ENCODE data around the gene EPG5. TPM values are rescaled to one million over a fixed set of nuclear protein-coding genes. Genes with fewer than 3 reads are reported as not detected.

EPG5 gene
- total and polyA plus RNA-seq, 3 experiments from 2014 or later: 4.0 to 18.1 (median 17.7) TPM

DNA sequence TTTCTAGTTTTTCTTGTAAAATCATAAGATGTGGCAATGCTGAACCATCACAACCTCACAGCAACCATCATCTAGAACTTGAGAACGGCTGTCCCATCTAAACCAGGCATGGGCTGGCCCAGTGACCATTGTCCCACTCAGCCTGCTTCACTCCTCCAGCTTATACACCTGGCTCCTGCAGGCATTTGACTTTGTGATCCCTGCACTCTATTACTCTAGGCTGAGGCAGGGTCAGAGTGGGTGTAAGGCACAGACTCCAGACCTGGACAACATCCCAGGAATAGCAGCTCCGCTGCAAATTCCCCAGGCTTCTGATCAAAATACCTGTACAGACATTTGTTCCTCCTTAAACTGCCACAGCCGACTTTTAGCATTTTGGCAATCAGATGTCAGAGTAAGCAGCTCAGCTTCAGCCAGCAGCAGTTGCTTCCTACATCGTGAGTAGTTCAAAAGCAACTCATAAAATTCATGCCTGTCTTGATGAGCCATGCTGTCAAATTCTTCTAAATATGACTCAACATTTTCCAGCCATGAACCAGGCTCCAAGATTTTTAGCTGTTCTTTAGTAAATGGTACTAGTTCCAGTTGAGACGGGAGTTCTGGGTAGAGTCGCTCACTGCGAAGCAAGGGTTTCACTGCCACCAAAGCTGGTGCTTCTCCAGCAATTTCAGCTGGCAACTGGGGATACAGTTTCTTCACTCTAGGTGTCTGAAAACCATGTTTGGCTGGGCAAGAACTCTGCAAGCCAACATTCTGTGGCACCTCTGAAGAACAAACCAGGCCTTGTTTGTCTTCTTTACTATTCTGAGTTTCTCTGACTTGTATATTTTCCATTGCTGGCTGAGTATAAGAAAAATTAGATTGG is 12.8 kb downstream of the EPG5 start:
- H3K27ac ChIP-seq (ENCODE audit: low read depth, low read length): no peak overlapping the region
- H3K4me3 ChIP-seq (ENCODE audit: low read length): no peak overlapping the region
- POLR2A ChIA-PET: no interaction called here
- no peak overlapping the region for H3K4me3 Mint-ChIP-seq
- H3K4me1 ChIP-seq (ENCODE audit: insufficient read depth, low read length): peaks cover 5% of the 10 kb centered on the region
- CTCF ChIA-PET: interaction anchor here (0.7 kb wide), 1 partner anchor 292 kb away, joined by 3 read pairs; no protein-coding TSS in a partner anchor
- peaks cover 44% of the 10 kb centered on the region for H3K36me3 ChIP-seq (ENCODE audit: insufficient read depth, low read length)
- peaks cover 0 to 1% of the 10 kb centered on the region in 2 donors for H3K27me3 Mint-ChIP-seq
- no peaks in the 10 kb centered on the region for H3K9me3 ChIP-seq (ENCODE audit: low read length)
- peaks cover 35 to 77% (median 50%) of the 10 kb centered on the region in 3 donors for H3K36me3 Mint-ChIP-seq
- DNase-seq: no peak
- no peak overlapping the region for H3K27ac Mint-ChIP-seq
- no peaks in the 10 kb centered on the region for H3K27me3 ChIP-seq (ENCODE audit: insufficient read depth, low read length, poor library complexity, severe bottlenecking)
- H3K4me1 Mint-ChIP-seq: peaks cover 18 to 49% (median 38%) of the 10 kb centered on the region in 3 donors
- no peaks in the 10 kb centered on the region for H3K9me3 Mint-ChIP-seq

DNA sequence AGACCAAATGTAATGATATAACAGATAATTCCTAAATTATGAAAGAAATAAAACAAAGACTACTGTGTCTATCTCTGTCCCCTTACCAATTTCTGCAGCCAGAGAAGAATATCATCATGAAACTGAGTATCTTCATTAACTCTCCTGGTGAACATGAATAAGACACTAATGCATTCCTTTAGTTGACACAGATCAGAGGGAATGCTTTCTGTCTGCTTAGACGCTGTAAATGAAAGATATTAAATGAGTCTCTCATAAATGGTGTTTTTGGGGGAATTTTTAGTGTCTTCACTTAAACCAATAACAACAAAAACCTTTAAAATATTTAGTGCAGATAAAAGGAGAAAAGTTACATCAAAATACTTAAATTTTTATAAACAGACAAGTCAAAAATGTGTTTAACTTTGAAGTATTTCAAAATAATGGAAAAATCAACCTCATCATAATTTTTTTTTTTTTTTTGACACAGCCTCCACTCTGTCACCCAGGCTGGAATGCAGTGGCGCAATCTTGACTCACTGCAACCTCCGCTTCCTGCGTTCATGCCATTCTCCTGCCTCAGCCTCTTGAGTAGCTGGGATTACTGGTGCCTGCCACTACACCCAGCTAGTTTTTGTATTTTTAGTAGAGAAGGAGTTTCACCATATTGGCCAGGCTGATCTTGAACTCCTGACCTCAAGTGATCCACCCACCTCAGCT is 16.0 kb downstream of the EPG5 start:
- POLR2A ChIA-PET: no interaction called here
- Mint-ChIP-seq H3K4me3 (no peak overlapping the region), H3K4me1 (peaks cover 4 to 28% (median 18%) of the 10 kb centered on the region in 3 donors), H3K27ac (peak overlapping the region in 1 of 8 donors; percentile 24), H3K36me3 (peaks cover 54 to 96% (median 68%) of the 10 kb centered on the region in 3 donors), H3K9me3 (no peaks in the 10 kb centered on the region), H3K27me3 (peaks cover 0 to 1% of the 10 kb centered on the region in 2 donors)
- Histone ChIP-seq H3K4me3 (ENCODE audit: low read length) (no peak overlapping the region), H3K27me3 (ENCODE audit: insufficient read depth, low read length, poor library complexity, severe bottlenecking) (no peaks in the 10 kb centered on the region), H3K4me1 (ENCODE audit: insufficient read depth, low read length) (no peaks in the 10 kb centered on the region), H3K27ac (ENCODE audit: low read depth, low read length) (no peak overlapping the region), H3K36me3 (ENCODE audit: insufficient read depth, low read length) (peaks cover 59% of the 10 kb centered on the region), H3K9me3 (ENCODE audit: low read length) (no peaks in the 10 kb centered on the region)
- no peak for DNase-seq
- CTCF ChIA-PET: no interaction called here

DNA sequence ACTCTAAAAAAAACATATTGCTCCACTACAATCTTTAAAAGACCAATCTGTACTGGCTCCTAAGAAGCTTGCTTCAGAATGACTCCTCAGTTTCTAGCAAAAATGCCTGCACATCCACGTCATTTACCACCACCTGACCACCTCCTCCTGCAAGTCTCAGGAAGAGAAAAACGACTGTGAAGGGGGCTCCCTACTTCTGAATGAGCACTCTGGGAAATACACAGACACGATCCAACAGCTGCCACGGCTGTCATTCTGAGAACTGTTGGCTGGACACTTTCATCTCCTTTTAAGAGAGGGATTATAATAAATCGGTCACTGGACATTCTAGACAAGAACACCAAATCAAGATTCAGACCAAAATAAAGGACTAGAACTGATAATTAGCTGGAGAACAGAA is 21.5 kb downstream of the EPG5 start:
- no peak overlapping the region for H3K4me3 Mint-ChIP-seq
- H3K27ac Mint-ChIP-seq: no peak overlapping the region
- peaks cover 0 to 2% (median 2%) of the 10 kb centered on the region in 3 donors for H3K4me1 Mint-ChIP-seq
- H3K27me3 Mint-ChIP-seq: peaks cover 0 to 1% of the 10 kb centered on the region in 2 donors
- peaks cover 0 to 7% (median 5%) of the 10 kb centered on the region in 5 donors for H3K9me3 Mint-ChIP-seq
- no peaks in the 10 kb centered on the region for H3K4me1 ChIP-seq (ENCODE audit: insufficient read depth, low read length)
- ChIA-PET CTCF (interaction anchor here (0.7 kb wide), 1 partner anchor 16 kb away, joined by 3 read pairs; no protein-coding TSS in a partner anchor), POLR2A (no interaction called here)
- H3K4me3 ChIP-seq (ENCODE audit: low read length): no peak overlapping the region
- peaks cover 63% of the 10 kb centered on the region for H3K36me3 ChIP-seq (ENCODE audit: insufficient read depth, low read length)
- no peak for DNase-seq
- no peak overlapping the region for H3K27ac ChIP-seq (ENCODE audit: low read depth, low read length)
- no peaks in the 10 kb centered on the region for H3K9me3 ChIP-seq (ENCODE audit: low read length)
- H3K27me3 ChIP-seq (ENCODE audit: insufficient read depth, low read length, poor library complexity, severe bottlenecking): no peaks in the 10 kb centered on the region
- H3K36me3 Mint-ChIP-seq: peaks cover 68 to 92% (median 69%) of the 10 kb centered on the region in 3 donors

- peaks cover 14% of the 10 kb centered on the region for H3K4me1 ChIP-seq (ENCODE audit: insufficient read depth, low read length)
- no peaks in the 10 kb centered on the region for H3K9me3 ChIP-seq (ENCODE audit: low read length)
- H3K36me3 ChIP-seq (ENCODE audit: insufficient read depth, low read length): peaks cover 41% of the 10 kb centered on the region
- H3K4me3 ChIP-seq (ENCODE audit: low read length): no peak overlapping the region
- no peaks in the 10 kb centered on the region for H3K27me3 ChIP-seq (ENCODE audit: insufficient read depth, low read length, poor library complexity, severe bottlenecking)
- Mint-ChIP-seq H3K9me3 (peaks cover 0 to 13% (median 6%) of the 10 kb centered on the region in 5 donors), H3K4me1 (peaks cover 27 to 34% (median 30%) of the 10 kb centered on the region in 3 donors), H3K4me3 (no peak overlapping the region), H3K27ac (no peak overlapping the region), H3K36me3 (peaks cover 48 to 78% (median 52%) of the 10 kb centered on the region in 3 donors), H3K27me3 (no peaks in the 10 kb centered on the region)
- no peak for DNase-seq
- CTCF ChIA-PET: no interaction called here
- no peak overlapping the region for H3K27ac ChIP-seq (ENCODE audit: low read depth, low read length)
- POLR2A ChIA-PET: no interaction called here
Observed at GRCh38 chr18:45940724-45941123, 26.4 kb downstream of the EPG5 start.

GRCh38 chr18:45939236-45939635 is 27.9 kb downstream of the EPG5 start:
- Mint-ChIP-seq H3K36me3 (peaks cover 36 to 74% (median 42%) of the 10 kb centered on the region in 3 donors), H3K9me3 (peaks cover 0 to 13% (median 6%) of the 10 kb centered on the region in 5 donors), H3K27me3 (no peaks in the 10 kb centered on the region), H3K27ac (peak overlapping the region in 5 of 8 donors; percentile 15 to 66 (median 29)), H3K4me1 (peaks cover 27 to 34% (median 30%) of the 10 kb centered on the region in 3 donors), H3K4me3 (no peak overlapping the region)
- no peak for DNase-seq
- Histone ChIP-seq H3K9me3 (ENCODE audit: low read length) (no peaks in the 10 kb centered on the region), H3K36me3 (ENCODE audit: insufficient read depth, low read length) (peaks cover 29% of the 10 kb centered on the region), H3K4me1 (ENCODE audit: insufficient read depth, low read length) (peaks cover 14% of the 10 kb centered on the region), H3K4me3 (ENCODE audit: low read length) (no peak overlapping the region), H3K27me3 (ENCODE audit: insufficient read depth, low read length, poor library complexity, severe bottlenecking) (no peaks in the 10 kb centered on the region), H3K27ac (ENCODE audit: low read depth, low read length) (no peak overlapping the region)
- POLR2A ChIA-PET: no interaction called here
- CTCF ChIA-PET: interaction anchor here (1.1 kb wide), 1 partner anchor 134 kb away, joined by 3 read pairs; no protein-coding TSS in a partner anchor

- POLR2A ChIA-PET: no interaction called here
- peaks cover 27 to 34% (median 30%) of the 10 kb centered on the region in 3 donors for H3K4me1 Mint-ChIP-seq
- peak overlapping the region in 7 of 8 donors; percentile 11 to 87 (median 51) for H3K27ac Mint-ChIP-seq
- no peak overlapping the region for H3K4me3 ChIP-seq (ENCODE audit: low read length)
- DNase-seq: peak in 1 of 5 donors; percentile 78
- H3K4me1 ChIP-seq (ENCODE audit: insufficient read depth, low read length): peaks cover 14% of the 10 kb centered on the region
- no peaks in the 10 kb centered on the region for H3K9me3 ChIP-seq (ENCODE audit: low read length)
- peaks cover 31 to 74% (median 38%) of the 10 kb centered on the region in 3 donors for H3K36me3 Mint-ChIP-seq
- CTCF ChIA-PET: interaction anchor here (1.1 to 1.5 kb wide), 3 partner anchors 25 to 135 kb away, joined by 3 to 4 read pairs (median 3); no protein-coding TSS in a partner anchor
- no peak overlapping the region for H3K27ac ChIP-seq (ENCODE audit: low read depth, low read length)
- H3K27me3 ChIP-seq (ENCODE audit: insufficient read depth, low read length, poor library complexity, severe bottlenecking): no peaks in the 10 kb centered on the region
- H3K27me3 Mint-ChIP-seq: no peaks in the 10 kb centered on the region
- H3K4me3 Mint-ChIP-seq: peak overlapping the region; percentile 12 to 52 (median 37)
- peaks cover 0 to 13% (median 6%) of the 10 kb centered on the region in 5 donors for H3K9me3 Mint-ChIP-seq
- peaks cover 24% of the 10 kb centered on the region for H3K36me3 ChIP-seq (ENCODE audit: insufficient read depth, low read length)
Observed at GRCh38 chr18:45938488-45938935, 28.6 kb downstream of the EPG5 start.

GRCh38 chr18:45935591-45936335 is 31.4 kb downstream of the EPG5 start:
- ChIA-PET POLR2A (no interaction called here), CTCF (no interaction called here)
- Mint-ChIP-seq H3K9me3 (peaks cover 0 to 6% (median 3%) of the 10 kb centered on the region in 5 donors), H3K4me1 (peaks cover 27 to 33% (median 28%) of the 10 kb centered on the region in 3 donors), H3K36me3 (peaks cover 25 to 73% (median 33%) of the 10 kb centered on the region in 3 donors), H3K27ac (no peak overlapping the region), H3K4me3 (no peak overlapping the region), H3K27me3 (no peaks in the 10 kb centered on the region)
- no peaks in the 10 kb centered on the region for H3K9me3 ChIP-seq (ENCODE audit: low read length)
- DNase-seq: no peak
- H3K4me1 ChIP-seq (ENCODE audit: insufficient read depth, low read length): peaks cover 14% of the 10 kb centered on the region
- H3K27me3 ChIP-seq (ENCODE audit: insufficient read depth, low read length, poor library complexity, severe bottlenecking): no peaks in the 10 kb centered on the region
- no peak overlapping the region for H3K4me3 ChIP-seq (ENCODE audit: low read length)
- peaks cover 15% of the 10 kb centered on the region for H3K36me3 ChIP-seq (ENCODE audit: insufficient read depth, low read length)
- no peak overlapping the region for H3K27ac ChIP-seq (ENCODE audit: low read depth, low read length)

Data from CD8-positive, alpha-beta memory T cell (primary cell).